Measurements from ENCODE around the gene PAN3. TPM values are rescaled to one million over a fixed set of nuclear protein-coding genes. Genes with fewer than 3 reads are reported as not detected.

PAN3 gene
- total RNA-seq, 1 donor from 2014 or later: 61.3 TPM

DNA sequence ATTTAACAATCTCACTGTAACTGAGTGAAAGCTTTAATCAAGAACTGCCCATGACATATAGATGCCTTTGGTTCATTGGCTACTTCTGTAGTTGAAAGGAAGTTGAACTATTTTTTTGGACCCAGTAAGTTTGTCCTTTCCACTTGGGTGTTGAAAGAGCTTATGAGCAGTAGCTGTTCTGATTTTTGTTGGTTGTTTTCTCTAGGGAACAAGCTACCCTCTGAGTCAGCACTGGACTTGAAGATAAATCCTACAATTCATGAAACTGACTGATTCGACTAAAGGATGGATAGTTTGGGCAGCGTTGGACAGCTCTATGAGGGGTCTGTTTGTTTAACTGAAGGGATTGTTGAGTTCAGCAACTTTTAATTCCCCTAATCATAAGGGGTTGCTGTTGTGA, 101.0 kb downstream of the PAN3 start:
- DNase-seq (ENCODE audit: low spot score in 2 of 2, unreplicated experiment in 2 of 2): no peak
- H3K27me3 Mint-ChIP-seq (ENCODE audit: low read depth): no peaks in the 10 kb centered on the region
- no peak overlapping the region for H3K27ac Mint-ChIP-seq
- no peaks in the 10 kb centered on the region for H3K9me3 Mint-ChIP-seq
- H3K4me3 Mint-ChIP-seq: no peak overlapping the region
- peaks cover 23% of the 10 kb centered on the region for H3K36me3 Mint-ChIP-seq
- H3K4me1 Mint-ChIP-seq: peaks cover 13% of the 10 kb centered on the region
- TF ChIP-seq, protein P1, sequence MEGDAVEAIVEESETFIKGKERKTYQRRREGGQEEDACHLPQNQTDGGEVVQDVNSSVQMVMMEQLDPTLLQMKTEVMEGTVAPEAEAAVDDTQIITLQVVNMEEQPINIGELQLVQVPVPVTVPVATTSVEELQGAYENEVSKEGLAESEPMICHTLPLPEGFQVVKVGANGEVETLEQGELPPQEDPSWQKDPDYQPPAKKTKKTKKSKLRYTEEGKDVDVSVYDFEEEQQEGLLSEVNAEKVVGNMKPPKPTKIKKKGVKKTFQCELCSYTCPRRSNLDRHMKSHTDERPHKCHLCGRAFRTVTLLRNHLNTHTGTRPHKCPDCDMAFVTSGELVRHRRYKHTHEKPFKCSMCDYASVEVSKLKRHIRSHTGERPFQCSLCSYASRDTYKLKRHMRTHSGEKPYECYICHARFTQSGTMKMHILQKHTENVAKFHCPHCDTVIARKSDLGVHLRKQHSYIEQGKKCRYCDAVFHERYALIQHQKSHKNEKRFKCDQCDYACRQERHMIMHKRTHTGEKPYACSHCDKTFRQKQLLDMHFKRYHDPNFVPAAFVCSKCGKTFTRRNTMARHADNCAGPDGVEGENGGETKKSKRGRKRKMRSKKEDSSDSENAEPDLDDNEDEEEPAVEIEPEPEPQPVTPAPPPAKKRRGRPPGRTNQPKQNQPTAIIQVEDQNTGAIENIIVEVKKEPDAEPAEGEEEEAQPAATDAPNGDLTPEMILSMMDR (IDR thresholded peaks at IDR 0.05; ENCODE audit: unreplicated experiment): no peak

DNA sequence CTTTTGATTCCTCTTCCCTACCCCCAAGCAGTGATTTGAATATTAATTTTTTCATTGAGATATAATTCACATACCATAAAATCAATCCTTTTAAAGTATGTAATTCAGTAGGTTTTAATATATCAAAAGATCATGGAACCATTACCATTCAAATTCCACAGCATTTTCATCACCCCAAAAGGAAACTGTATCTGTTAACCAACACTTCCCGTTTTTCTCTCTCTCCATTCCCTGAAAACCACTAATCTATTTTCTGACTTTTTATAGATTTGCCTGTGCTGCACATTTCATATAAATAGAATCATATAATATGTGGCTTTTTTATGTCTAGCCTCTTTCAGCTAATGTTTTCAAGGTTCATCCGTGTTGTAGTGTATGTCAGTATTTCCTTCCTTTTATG, 107.1 kb downstream of the PAN3 start:
- H3K9me3 Mint-ChIP-seq: peaks cover 30% of the 10 kb centered on the region
- no peak overlapping the region for H3K27ac Mint-ChIP-seq
- DNase-seq (ENCODE audit: low spot score in 2 of 2, unreplicated experiment in 2 of 2): no peak
- no peak overlapping the region for H3K4me3 Mint-ChIP-seq
- no peaks in the 10 kb centered on the region for H3K27me3 Mint-ChIP-seq (ENCODE audit: low read depth)
- H3K4me1 Mint-ChIP-seq: no peaks in the 10 kb centered on the region
- peaks cover 60% of the 10 kb centered on the region for H3K36me3 Mint-ChIP-seq
- TF ChIP-seq, protein P1 (IDR thresholded peaks at IDR 0.05; ENCODE audit: unreplicated experiment): no peak

DNA sequence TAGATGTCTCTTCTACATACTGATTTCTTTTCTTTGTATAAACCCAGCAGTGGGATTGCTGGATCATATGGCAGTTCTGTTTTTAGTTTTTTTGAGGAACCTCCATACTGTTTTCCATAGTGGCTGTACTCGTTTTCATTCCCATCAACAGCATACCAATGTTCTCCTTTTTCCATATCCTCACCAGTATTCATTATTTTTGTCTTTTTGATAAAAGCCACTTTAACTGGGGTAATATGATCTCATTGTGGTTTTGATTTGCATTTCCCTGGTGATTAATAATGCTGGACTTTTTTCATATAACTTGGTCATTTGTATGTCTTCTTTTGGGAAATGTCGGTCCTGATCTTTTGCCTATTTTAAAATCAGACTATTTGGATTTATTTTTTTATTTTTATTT, 108.5 kb downstream of the PAN3 start:
- H3K27me3 Mint-ChIP-seq (ENCODE audit: low read depth): no peaks in the 10 kb centered on the region
- TF ChIP-seq, protein P1 (IDR thresholded peaks at IDR 0.05; ENCODE audit: unreplicated experiment): no peak
- H3K36me3 Mint-ChIP-seq: peaks cover 60% of the 10 kb centered on the region
- H3K9me3 Mint-ChIP-seq: peaks cover 30% of the 10 kb centered on the region
- H3K4me1 Mint-ChIP-seq: no peaks in the 10 kb centered on the region
- DNase-seq (ENCODE audit: low spot score in 2 of 2, unreplicated experiment in 2 of 2): no peak
- H3K4me3 Mint-ChIP-seq: no peak overlapping the region
- H3K27ac Mint-ChIP-seq: no peak overlapping the region

DNA sequence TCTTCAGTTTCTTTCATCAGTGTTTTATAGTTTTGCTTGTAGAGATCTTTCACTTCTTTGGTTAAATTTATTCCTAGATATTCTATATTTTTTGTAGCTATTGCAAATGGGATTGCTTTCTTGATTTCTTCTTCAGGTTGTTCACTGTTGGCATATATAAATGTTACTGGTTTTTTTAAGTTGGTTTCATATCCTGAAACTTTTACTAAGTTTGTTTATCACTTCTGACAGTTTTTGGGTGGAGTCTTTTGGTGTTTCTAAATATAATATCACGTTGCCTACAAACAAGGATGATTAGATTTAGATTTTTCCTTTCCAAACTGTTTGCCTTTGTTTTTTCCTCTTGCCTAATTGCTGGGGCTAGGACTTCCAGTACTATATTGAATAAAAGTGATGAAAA, 109.7 kb downstream of the PAN3 start:
- Mint-ChIP-seq H3K4me3 (no peak overlapping the region), H3K27ac (no peak overlapping the region), H3K36me3 (peaks cover 56% of the 10 kb centered on the region), H3K27me3 (ENCODE audit: low read depth) (no peaks in the 10 kb centered on the region), H3K4me1 (no peaks in the 10 kb centered on the region), H3K9me3 (peaks cover 30% of the 10 kb centered on the region)
- TF ChIP-seq, protein P1 (IDR thresholded peaks at IDR 0.05; ENCODE audit: unreplicated experiment): no peak
- DNase-seq (ENCODE audit: low spot score in 2 of 2, unreplicated experiment in 2 of 2): no peak

DNA sequence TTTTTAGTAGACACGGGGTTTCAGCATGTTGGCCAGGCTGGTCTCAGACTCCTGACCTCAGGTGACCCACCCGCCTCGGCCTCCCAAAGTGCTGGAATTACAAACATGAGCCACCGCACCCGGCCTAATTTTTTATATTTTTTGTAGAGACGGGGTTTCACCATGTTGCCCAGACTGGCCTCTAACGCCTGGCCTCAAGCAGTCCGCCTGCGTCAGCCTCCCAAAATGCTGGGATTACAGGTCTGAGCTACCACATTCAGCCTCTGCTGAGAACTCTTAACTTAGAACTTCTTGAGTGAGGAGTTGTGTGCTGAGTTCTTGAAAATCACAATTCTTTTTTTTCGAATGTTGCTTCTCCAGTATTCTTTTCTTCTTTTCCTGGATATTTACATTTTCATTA, 112.2 kb downstream of the PAN3 start:
- Mint-ChIP-seq H3K4me1 (no peaks in the 10 kb centered on the region), H3K27ac (no peak overlapping the region), H3K9me3 (peaks cover 30% of the 10 kb centered on the region), H3K4me3 (no peak overlapping the region), H3K27me3 (ENCODE audit: low read depth) (no peaks in the 10 kb centered on the region), H3K36me3 (peaks cover 53% of the 10 kb centered on the region)
- no peak for DNase-seq (ENCODE audit: low spot score in 2 of 2, unreplicated experiment in 2 of 2)
- TF ChIP-seq, protein P1 (IDR thresholded peaks at IDR 0.05; ENCODE audit: unreplicated experiment): no peak

DNA sequence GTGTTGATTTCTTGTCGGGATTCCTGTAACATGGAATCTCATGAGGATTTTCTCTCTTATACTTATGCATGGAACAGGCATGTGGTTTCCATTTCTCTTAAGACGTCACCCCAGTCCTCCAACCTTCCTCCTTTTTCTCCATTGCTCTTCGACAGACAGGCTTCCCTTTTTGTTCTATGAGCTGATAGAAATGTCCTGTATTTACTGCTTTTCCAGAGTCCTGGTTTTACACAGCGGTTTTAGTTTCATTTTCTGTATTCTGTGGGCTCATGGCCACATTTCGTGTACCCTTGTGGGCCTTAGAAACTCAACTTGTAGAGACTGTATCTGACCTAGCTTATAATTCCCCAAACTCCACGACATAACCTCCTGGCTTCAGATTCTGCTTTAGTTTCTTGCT, 113.1 kb downstream of the PAN3 start:
- Mint-ChIP-seq H3K4me3 (no peak overlapping the region), H3K9me3 (peaks cover 27% of the 10 kb centered on the region), H3K36me3 (peaks cover 50% of the 10 kb centered on the region), H3K27me3 (ENCODE audit: low read depth) (no peaks in the 10 kb centered on the region), H3K4me1 (no peaks in the 10 kb centered on the region), H3K27ac (no peak overlapping the region)
- DNase-seq (ENCODE audit: low spot score in 2 of 2, unreplicated experiment in 2 of 2): no peak
- TF ChIP-seq, protein P1 (IDR thresholded peaks at IDR 0.05; ENCODE audit: unreplicated experiment): no peak
